ENCODE measurements around the gene FFAR1.

DNA sequence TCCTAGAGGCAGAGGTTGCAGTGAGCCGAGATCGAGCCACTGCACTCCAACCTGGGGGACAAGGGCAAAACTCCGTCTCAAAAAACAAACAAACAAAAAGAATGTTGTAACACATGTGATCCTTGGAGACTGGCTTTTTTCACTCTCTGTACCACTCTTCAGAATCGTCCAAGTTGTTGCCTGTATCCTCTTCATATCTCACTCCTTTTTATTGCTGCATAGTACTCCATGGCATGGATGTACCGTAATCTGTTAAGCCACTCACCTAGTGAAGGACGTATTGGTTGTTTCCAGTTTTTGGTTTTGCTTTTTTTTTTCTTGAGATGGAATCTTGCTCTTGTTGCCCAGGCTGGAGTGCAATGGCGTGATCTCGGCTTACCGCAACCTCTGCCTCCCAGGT is 25.7 kb upstream of the FFAR1 start:
- TF ChIP-seq, protein P1, sequence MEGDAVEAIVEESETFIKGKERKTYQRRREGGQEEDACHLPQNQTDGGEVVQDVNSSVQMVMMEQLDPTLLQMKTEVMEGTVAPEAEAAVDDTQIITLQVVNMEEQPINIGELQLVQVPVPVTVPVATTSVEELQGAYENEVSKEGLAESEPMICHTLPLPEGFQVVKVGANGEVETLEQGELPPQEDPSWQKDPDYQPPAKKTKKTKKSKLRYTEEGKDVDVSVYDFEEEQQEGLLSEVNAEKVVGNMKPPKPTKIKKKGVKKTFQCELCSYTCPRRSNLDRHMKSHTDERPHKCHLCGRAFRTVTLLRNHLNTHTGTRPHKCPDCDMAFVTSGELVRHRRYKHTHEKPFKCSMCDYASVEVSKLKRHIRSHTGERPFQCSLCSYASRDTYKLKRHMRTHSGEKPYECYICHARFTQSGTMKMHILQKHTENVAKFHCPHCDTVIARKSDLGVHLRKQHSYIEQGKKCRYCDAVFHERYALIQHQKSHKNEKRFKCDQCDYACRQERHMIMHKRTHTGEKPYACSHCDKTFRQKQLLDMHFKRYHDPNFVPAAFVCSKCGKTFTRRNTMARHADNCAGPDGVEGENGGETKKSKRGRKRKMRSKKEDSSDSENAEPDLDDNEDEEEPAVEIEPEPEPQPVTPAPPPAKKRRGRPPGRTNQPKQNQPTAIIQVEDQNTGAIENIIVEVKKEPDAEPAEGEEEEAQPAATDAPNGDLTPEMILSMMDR (IDR thresholded peaks at IDR 0.05 in 8 of 11, conservative IDR thresholded peaks at IDR 0.05 in 3 of 11), result no peak
- no peak for TF ChIP-seq POLR2AphosphoS5 (IDR thresholded peaks at IDR 0.05)

All from spleen (tissue), 7 donors.